OCI-LY3 (cell line): Measurements from ENCODE around the gene GJB6.
A peak's percentile ranks its signal among the peaks of the same experiment; 100 is the strongest.

Experiments used
- H2AFZ ChIP-seq: fragments of 200-600, 300-600 bp; shearing (Covaris generic); 2 replicates; pipeline ENCODE4 v1.6.0; 2014; ENCODE audit warnings: antibody characterized with exemption, low read depth, low read length
- H3K27ac ChIP-seq: fragments of 200-600, 300-600 bp; sonication (generic); 2 replicates; pipeline ENCODE4 v1.5.1; 2014; ENCODE audit warnings: mild to moderate bottlenecking, low read length, moderate library complexity, mixed read lengths
- H3K27me3 ChIP-seq: fragments of 200-600, 300-600 bp; sonication (generic); 2 replicates; pipeline ENCODE4 v1.6.1; 2014; ENCODE audit warnings: low read depth, low read length, mixed read lengths
- H3K36me3 ChIP-seq: fragments of 200-600, 300-600 bp; sonication (generic); replicated peaks from 2 replicates; pipeline ENCODE3; 2014; ENCODE audit warnings: low read depth, low read length, mixed read lengths
- H3K4me1 ChIP-seq: fragments of 300-600, 200-600 bp; sonication (generic); 2 replicates; pipeline ENCODE4 v1.6.1; 2014; ENCODE audit warnings: low read length, mixed read lengths
- H3K4me2 ChIP-seq: fragments of 200-600, 300-600 bp; sonication (generic); 2 replicates; pipeline ENCODE4 v1.6.1; 2014; ENCODE audit warnings: low read length, mixed read lengths
- H3K4me3 ChIP-seq: fragments of 300-600, 200-600 bp; sonication (generic); 2 replicates; pipeline ENCODE4 v1.5.1; 2014; ENCODE audit warnings: antibody characterized with exemption, mild to moderate bottlenecking, low read length, moderate library complexity
- H3K79me2 ChIP-seq: fragments of 300-600, 200-600 bp; shearing (Covaris generic); 2 replicates; pipeline ENCODE4 v1.6.1; 2014; ENCODE audit warnings: mild to moderate bottlenecking, low read length, mixed read lengths
- H3K9ac ChIP-seq: fragments of 300-600, 200-600 bp; shearing (Covaris generic); 2 replicates; pipeline ENCODE4 v1.6.0; 2014; ENCODE audit warnings: mild to moderate bottlenecking, low read length, moderate library complexity
- H3K9me3 ChIP-seq: fragments of 200-600, 300-600 bp; shearing (Covaris generic); 2 replicates; pipeline ENCODE4 v1.6.1; 2014; ENCODE audit warnings: low read length, mixed read lengths; ENCODE audit not compliant: insufficient read depth
- H4K20me1 ChIP-seq: fragments of 200-600, 300-600 bp; sonication (generic); 2 replicates; pipeline ENCODE4 v1.6.1; 2016; ENCODE audit warnings: low read length, mixed read lengths; ENCODE audit not compliant: insufficient read depth
- CTCF ChIP-seq: fragments of 200-600, 300-600 bp; sonication (generic); IDR thresholded peaks from 2 replicates; pipeline ENCODE4 v1.5.1; 2014; ENCODE audit warnings: antibody characterized with exemption, low read length, low read depth
- EZH2phosphoT487 ChIP-seq: fragments of 200-600 bp; shearing (Covaris generic); IDR thresholded peaks from 2 replicates; pipeline ENCODE4 v1.6.1; 2018; ENCODE audit warnings: antibody characterized with exemption, mixed run types, low read depth

Gene GJB6

GRCh38 chr13:20272104-20272503 is 40.0 kb upstream of the GJB6 start:
- Histone ChIP-seq H3K4me3 (no peak overlapping the region), H3K27me3 (no peaks in the 10 kb centered on the region), H4K20me1 (no peaks in the 10 kb centered on the region), H3K9ac (no peak overlapping the region), H3K79me2 (no peaks in the 10 kb centered on the region), H2AFZ (no peak overlapping the region), H3K4me1 (no peaks in the 10 kb centered on the region), H3K9me3 (no peaks in the 10 kb centered on the region), H3K4me2 (no peak overlapping the region), H3K27ac (no peak overlapping the region), H3K36me3 (no peaks in the 10 kb centered on the region)
- TF ChIP-seq CTCF (no peak), EZH2phosphoT487 (no peak)

- no peaks in the 10 kb centered on the region for H3K27me3 ChIP-seq
Measured at GRCh38 chr13:20271441-20271840, 39.3 kb upstream of the GJB6 start.

GRCh38 chr13:20270163-20270865 is 38.2 kb upstream of the GJB6 start:
- no peaks in the 10 kb centered on the region for H3K4me1 ChIP-seq
- no peaks in the 10 kb centered on the region for H3K9me3 ChIP-seq
- H3K27me3 ChIP-seq = no peaks in the 10 kb centered on the region
- no peak overlapping the region for H3K4me3 ChIP-seq
- H3K79me2 ChIP-seq = no peaks in the 10 kb centered on the region
- H3K9ac ChIP-seq = no peak overlapping the region
- no peak for TF ChIP-seq EZH2phosphoT487
- TF ChIP-seq CTCF = no peak
- H3K36me3 ChIP-seq = no peaks in the 10 kb centered on the region
- H2AFZ ChIP-seq = no peak overlapping the region
- no peaks in the 10 kb centered on the region for H4K20me1 ChIP-seq
- no peak overlapping the region for H3K27ac ChIP-seq
- H3K4me2 ChIP-seq = no peak overlapping the region

More at GRCh38 chr13:20271441-20271840, 39.3 kb upstream of the GJB6 start:
- Histone ChIP-seq H3K27ac (no peak overlapping the region), H3K79me2 (no peaks in the 10 kb centered on the region), H3K4me1 (no peaks in the 10 kb centered on the region), H4K20me1 (no peaks in the 10 kb centered on the region), H3K4me2 (no peak overlapping the region), H3K36me3 (no peaks in the 10 kb centered on the region), H2AFZ (no peak overlapping the region), H3K4me3 (no peak overlapping the region), H3K9me3 (no peaks in the 10 kb centered on the region), H3K9ac (no peak overlapping the region)
- TF ChIP-seq CTCF (no peak), EZH2phosphoT487 (no peak)

- no peaks in the 10 kb centered on the region for H3K9me3 ChIP-seq
- peak overlapping the region; percentile 6; the same call in 1 of the 2 replicates for H3K9ac ChIP-seq
- H3K4me1 ChIP-seq = peaks cover 18% of the 10 kb centered on the region
- no peaks in the 10 kb centered on the region for H3K36me3 ChIP-seq
- H4K20me1 ChIP-seq = no peaks in the 10 kb centered on the region
- peak overlapping the region; percentile 15 for H2AFZ ChIP-seq
- no peaks in the 10 kb centered on the region for H3K79me2 ChIP-seq
- H3K4me2 ChIP-seq = peak overlapping the region; percentile 80
- peak overlapping the region; percentile 29 for H3K27ac ChIP-seq
- H3K4me3 ChIP-seq = peak overlapping the region; percentile 53
- TF ChIP-seq CTCF (no peak), EZH2phosphoT487 (no peak)
- no peaks in the 10 kb centered on the region for H3K27me3 ChIP-seq
Measured at GRCh38 chr13:20264271-20265018, 32.3 kb upstream of the GJB6 start.
